H9 (cell line): ENCODE data around the gene RILP. TPM values are rescaled to one million over a fixed set of nuclear protein-coding genes. Genes with fewer than 3 reads are reported as not detected.
A peak's percentile ranks its signal among the peaks of the same experiment; 100 is the strongest.

Source experiments
- DNase-seq: peaks from one replicate; pipeline ENCODE4 v3.0.0-alpha.2; 2017
- H2AFZ ChIP-seq: one replicate; pipeline ENCODE4 v1.6.1; 2013; ENCODE audit warnings: mild to moderate bottlenecking, low read length, control low read depth, moderate library complexity
- H2AK5ac ChIP-seq: 2 replicates; pipeline ENCODE4 v1.6.1; 2013; ENCODE audit warnings: low read length, control low read depth, mixed read lengths; ENCODE audit not compliant: insufficient read length
- H2BK120ac ChIP-seq: one replicate; pipeline ENCODE4 v1.6.1; 2013; ENCODE audit warnings: low read depth, mild to moderate bottlenecking, low read length, control low read depth, inconsistent platforms; ENCODE audit not compliant: poor library complexity, severe bottlenecking
- H2BK12ac ChIP-seq: 2 replicates; pipeline ENCODE4 v1.6.1; 2013; ENCODE audit warnings: low read length, control low read depth, mixed read lengths, low read depth; ENCODE audit not compliant: insufficient read length
- H2BK15ac ChIP-seq: 2 replicates; pipeline ENCODE4 v1.6.1; 2013; ENCODE audit warnings: low read depth, low read length, control low read depth
- H2BK20ac ChIP-seq: one replicate; pipeline ENCODE4 v1.6.1; 2013; ENCODE audit warnings: low read depth, mild to moderate bottlenecking, low read length, control low read depth, inconsistent platforms; ENCODE audit not compliant: poor library complexity, severe bottlenecking
- H2BK5ac ChIP-seq: 2 replicates; pipeline ENCODE4 v1.6.1; 2013; ENCODE audit warnings: low read length, control low read depth, mixed read lengths; ENCODE audit not compliant: insufficient read length
- H3K14ac ChIP-seq: 2 replicates; pipeline ENCODE4 v1.6.1; 2013; ENCODE audit warnings: low read length, control low read depth; ENCODE audit not compliant: insufficient read depth
- H3K18ac ChIP-seq: 2 replicates; pipeline ENCODE4 v1.6.1; 2013; ENCODE audit warnings: low read depth, mild to moderate bottlenecking, mixed read lengths, low read length, control low read depth; ENCODE audit not compliant: insufficient read length
- H3K23ac ChIP-seq: 2 replicates; pipeline ENCODE4 v1.6.1; 2013; ENCODE audit warnings: low read length, control low read depth, mixed read lengths, low read depth; ENCODE audit not compliant: insufficient read length
- H3K23me2 ChIP-seq: 2 replicates; pipeline ENCODE4 v1.6.1; 2013; ENCODE audit warnings: low read depth, mild to moderate bottlenecking, mixed read lengths, low read length, control low read depth; ENCODE audit not compliant: insufficient read length, poor library complexity, severe bottlenecking
- H3K27ac ChIP-seq: 2 replicates; pipeline ENCODE4 v1.5.1; 2013; ENCODE audit warnings: low read length, control low read depth, mixed read lengths, low read depth; ENCODE audit not compliant: insufficient read length
- H3K27me3 ChIP-seq: 2 replicates; pipeline ENCODE4 v1.6.1; 2013; ENCODE audit warnings: low read length, control low read depth, inconsistent platforms; ENCODE audit not compliant: insufficient read depth
- H3K4ac ChIP-seq: 2 replicates; pipeline ENCODE4 v1.6.1; 2013; ENCODE audit warnings: low read depth, mild to moderate bottlenecking, control low read depth, inconsistent platforms, low read length, moderate library complexity
- H3K4me1 ChIP-seq: 2 replicates; pipeline ENCODE4 v1.6.1; 2013; ENCODE audit warnings: low read length, control low read depth, inconsistent platforms; ENCODE audit not compliant: insufficient read depth
- H3K4me2 ChIP-seq: 2 replicates; pipeline ENCODE4 v1.6.1; 2013; ENCODE audit warnings: low read length, control low read depth, mixed read lengths; ENCODE audit not compliant: insufficient read length, insufficient read depth
- H3K56ac ChIP-seq: 2 replicates; pipeline ENCODE4 v1.6.1; 2013; ENCODE audit warnings: low read depth, mild to moderate bottlenecking, mixed read lengths, low read length, control low read depth; ENCODE audit not compliant: insufficient read length
- H3K79me1 ChIP-seq: 2 replicates; pipeline ENCODE4 v1.6.1; 2013; ENCODE audit warnings: low read depth, mild to moderate bottlenecking, moderate library complexity, low read length, control low read depth, inconsistent platforms; ENCODE audit not compliant: insufficient read depth, poor library complexity, severe bottlenecking
- H3K79me2 ChIP-seq: 2 replicates; pipeline ENCODE4 v1.6.1; 2013; ENCODE audit warnings: low read length, control low read depth, inconsistent platforms; ENCODE audit not compliant: insufficient read depth
- H3K9ac ChIP-seq: 2 replicates; pipeline ENCODE4 v1.6.1; 2013; ENCODE audit warnings: low read length, control low read depth, mixed read lengths; ENCODE audit not compliant: insufficient read length; ENCODE audit errors: extremely low read depth
- H3K9me3 ChIP-seq: one replicate; pipeline ENCODE4 v1.6.1; 2013; ENCODE audit warnings: low read depth, low read length, inconsistent platforms; ENCODE audit not compliant: control insufficient read depth
- H3T11ph ChIP-seq: one replicate; pipeline ENCODE4 v1.6.1; 2013; ENCODE audit warnings: mild to moderate bottlenecking, low read length, control low read depth, inconsistent platforms
- H4K20me1 ChIP-seq: one replicate; pipeline ENCODE4 v1.6.1; 2013; ENCODE audit not compliant: control insufficient read depth, insufficient read length, insufficient read depth
- H4K5ac ChIP-seq: 2 replicates; pipeline ENCODE4 v1.6.1; 2013; ENCODE audit warnings: low read depth, mild to moderate bottlenecking, mixed read lengths, low read length, control low read depth; ENCODE audit not compliant: insufficient read length
- H4K8ac ChIP-seq: replicated peaks from 2 replicates; pipeline ENCODE4 v1.6.1; 2013; ENCODE audit warnings: low read length, control low read depth, mixed read lengths, low read depth; ENCODE audit not compliant: insufficient read length
- H4K91ac ChIP-seq: 2 replicates; pipeline ENCODE4 v1.6.1; 2013; ENCODE audit warnings: low read depth, mild to moderate bottlenecking, moderate library complexity, mixed read lengths, low read length, control low read depth; ENCODE audit not compliant: insufficient read length
- H3K27ac Mint-ChIP-seq, 3 experiments: 2 replicates in 2 of 3; 3 replicates in 1 of 3; pipeline ENCODE4 v1.8.0; 2020 to 2021; ENCODE audit warnings: mixed read lengths in 3 of 3, mild to moderate bottlenecking in 1 of 3, moderate library complexity in 1 of 3
- H3K27me3 Mint-ChIP-seq: 2 replicates; pipeline ENCODE4 v1.8.0; 2021; ENCODE audit warnings: low read depth, mild to moderate bottlenecking, moderate library complexity, mixed read lengths
- H3K36me3 Mint-ChIP-seq, 3 experiments: 2 replicates in 2 of 3; 3 replicates in 1 of 3; pipeline ENCODE4 v1.8.0; 2020 to 2021; ENCODE audit warnings: low read depth in 3 of 3, mixed read lengths in 3 of 3; ENCODE audit not compliant: insufficient read depth in 1 of 3
- H3K4me1 Mint-ChIP-seq, 2 experiments: 2 replicates each; pipeline ENCODE4 v1.8.0; 2020; ENCODE audit warnings: mixed read lengths in 2 of 2
- H3K4me3 Mint-ChIP-seq, 2 experiments: 2 replicates in 1 of 2; 3 replicates in 1 of 2; pipeline ENCODE4 v1.8.0; 2020 to 2021; ENCODE audit warnings: mild to moderate bottlenecking in 2 of 2, mixed read lengths in 2 of 2, moderate library complexity in 1 of 2
- H3K9me3 Mint-ChIP-seq, 2 experiments: 2 replicates in 1 of 2; 3 replicates in 1 of 2; pipeline ENCODE4 v1.8.0; 2020; ENCODE audit warnings: mild to moderate bottlenecking in 2 of 2, mixed read lengths in 2 of 2, moderate library complexity in 1 of 2
- CTCF ChIP-seq: fragments of 200-600 bp; sonication (generic); conservative IDR thresholded peaks from 3 replicates; pipeline ENCODE4 v1.8.0; 2021; ENCODE audit warnings: antibody characterized with exemption, mild to moderate bottlenecking
- WGBS: extraction: QIAGEN DNeasy Blood & Tissue Kit; methylation state at CpG from one replicate; pipeline ENCODE4 v1.1.7; 2013; ENCODE audit warnings: missing lambda C conversion rate, low lambda C conversion rate, mixed read lengths; ENCODE audit not compliant: insufficient read length; ENCODE audit errors: extremely low coverage; 5-methylcytosine and 5-hydroxymethylcytosine counted together
- total RNA-seq: library from RNA; stranded (reverse); gene quantifications from 2 replicates; pipeline ENCODE4 v1.2.1, GENCODE V29; 2021

Gene RILP
- total RNA-seq, 1 experiment from 2014 or later, result 5.4 TPM

- H3K79me2 ChIP-seq, result peaks cover 5% of the 10 kb centered on the region; the same call in 1 of the 2 replicates
- H3K4me1 Mint-ChIP-seq, result peaks cover 13 to 15% of the 10 kb centered on the region in 2 experiments
- H3K23me2 ChIP-seq, result peaks cover 3% of the 10 kb centered on the region
- no peak overlapping the region; a peak in 1 of 7 replicates for H3K27ac Mint-ChIP-seq
- no peak overlapping the region for H3T11ph ChIP-seq
- no peaks in the 10 kb centered on the region for H3K9me3 ChIP-seq
- no peak overlapping the region for H3K56ac ChIP-seq
- H4K8ac ChIP-seq, result no peak overlapping the region
- peak overlapping the region in 1 of 2 experiments; percentile 43; a peak in 2 of 5 replicates for H3K4me3 Mint-ChIP-seq
- H3K27ac ChIP-seq, result no peak overlapping the region
- peaks cover 32 to 41% (median 37%) of the 10 kb centered on the region in 3 experiments for H3K36me3 Mint-ChIP-seq
- no peak overlapping the region for H3K14ac ChIP-seq
- peaks cover 11% of the 10 kb centered on the region in 2 experiments for H3K9me3 Mint-ChIP-seq
- H4K20me1 ChIP-seq, result no peaks in the 10 kb centered on the region
- H2BK15ac ChIP-seq, result no peak overlapping the region
- no CpG with 5 or more reads among the region's 7 CpGs for WGBS
- no peak overlapping the region for H2BK120ac ChIP-seq
- H2AK5ac ChIP-seq, result no peak overlapping the region
- H2BK5ac ChIP-seq, result no peak overlapping the region
- no peak overlapping the region for H3K18ac ChIP-seq
- no peak overlapping the region for H2BK12ac ChIP-seq
- no peak overlapping the region for H3K9ac ChIP-seq
- H4K5ac ChIP-seq, result no peak overlapping the region
- H2BK20ac ChIP-seq, result no peak overlapping the region
- no peaks in the 10 kb centered on the region for H3K27me3 ChIP-seq
- no peak overlapping the region for H4K91ac ChIP-seq
- TF ChIP-seq CTCF, result no peak
- peaks cover 2% of the 10 kb centered on the region; the same call in 1 of the 2 replicates for H3K27me3 Mint-ChIP-seq
- no peak overlapping the region for H3K23ac ChIP-seq
- no peak overlapping the region for H2AFZ ChIP-seq
- no peak for DNase-seq
- no peaks in the 10 kb centered on the region for H3K4me1 ChIP-seq
- H3K4me2 ChIP-seq, result no peak overlapping the region
- peaks cover 5% of the 10 kb centered on the region for H3K79me1 ChIP-seq
- H3K4ac ChIP-seq, result no peak overlapping the region
Observed at GRCh38 chr17:1686086-1686485, 36.4 kb upstream of the RILP start.
